Transverse colon (tissue), 4 donors: ENCODE measurements around the gene RDX. TPM values are rescaled to one million over a fixed set of nuclear protein-coding genes. Genes with fewer than 3 reads are reported as not detected.

Experiments used
- DNase-seq: peaks from one replicate; pipeline ENCODE4 v3.0.0-alpha.2; 2019
- H3K27ac ChIP-seq, 4 donors: fragments of 200-600 bp; sonication (generic); 2 replicates each; pipeline ENCODE4 v1.5.1; 2016 to 2018; ENCODE audit warnings: inconsistent platforms in 4 of 4
- H3K27me3 ChIP-seq: fragments of 200-600 bp; sonication (generic); 2 replicates; pipeline ENCODE4 v1.5.1; 2017; ENCODE audit warnings: inconsistent platforms
- H3K36me3 ChIP-seq, 4 donors: fragments of 200-600 bp; sonication (generic); 2 replicates each; pipeline ENCODE4 v1.5.1; 2017 to 2019; ENCODE audit warnings: inconsistent platforms in 4 of 4
- H3K4me1 ChIP-seq, 4 donors: fragments of 200-600 bp; sonication (generic); 2 replicates each; pipeline ENCODE4 v1.5.1; 2017 to 2020; ENCODE audit warnings: inconsistent platforms in 4 of 4
- H3K4me3 ChIP-seq, 4 donors: fragments of 200-600 bp; sonication (generic); 1 replicate in 1 of 4; 2 replicates in 3 of 4; pipeline versions ENCODE4 v1.5.1 to v1.6.1; 2017 to 2019; ENCODE audit warnings: inconsistent platforms in 4 of 4
- H3K9me3 ChIP-seq, 2 donors: fragments of 200-600 bp; sonication (generic); 2 replicates each; pipeline ENCODE4 v1.5.1; 2017 to 2019; ENCODE audit warnings: inconsistent platforms in 2 of 2
- CTCF ChIP-seq, 5 experiments: fragments of 200-600 bp in 3 of 5; fragments of 450-650 bp in 2 of 5; sonication (generic) in 3 of 5; IDR thresholded peaks; 1 replicate in 2 of 5; 2 replicates in 3 of 5; pipeline ENCODE4 v1.5.1; 2016 to 2017; ENCODE audit warnings: antibody characterized with exemption in 5 of 5, inconsistent platforms in 3 of 5, mild to moderate bottlenecking in 2 of 5, moderate library complexity in 1 of 5
- EP300 ChIP-seq: sonication (generic); formaldehyde crosslinking; IDR thresholded peaks from one replicate; pipeline ENCODE4 v1.6.1; 2017; ENCODE audit warnings: antibody characterized with exemption, low read depth
- POLR2A ChIP-seq: fragments of 450-650 bp; IDR thresholded peaks from one replicate; pipeline ENCODE4 v1.6.1; 2016; ENCODE audit warnings: antibody characterized with exemption, mild to moderate bottlenecking, moderate library complexity
- POLR2AphosphoS5 ChIP-seq, 3 donors: sonication (generic); formaldehyde crosslinking; IDR thresholded peaks; one replicate each; pipeline ENCODE4 v1.6.1; 2016; ENCODE audit warnings: antibody characterized with exemption in 3 of 3
- WGBS, 2 donors: methylation state at CpG; one replicate each; pipeline ENCODE4 v1.1.5; 2018; ENCODE audit warnings: low coverage in 1 of 2; 5-methylcytosine and 5-hydroxymethylcytosine counted together
- in situ Hi-C, 4 donors: fragments of 200-750 bp; cut with MboI; loops; one replicate each; pipeline versions ENCODE4 v1.15.0 to v1.15.1; 2017; ENCODE audit warnings: low sequenced_read_pairs in 3 of 4, low pct_ligation_motif_present in 1 of 4, low pct_unique_long_range_greater_than_20kb in 1 of 4
- intact Hi-C: fragments of 100-400 bp; cut with DNase I; formaldehyde crosslinking; loops from one replicate; pipeline ENCODE4 v1.15.1; 2023; ENCODE audit warnings: low total_unique reads
- total RNA-seq, 4 donors: library from RNA; depleted of rRNA; stranded (reverse); fragments of >200 nt; gene quantifications; one replicate each; pipeline ENCODE4 v1.1.0, GENCODE V29; 2016

Gene RDX
- total RNA-seq, 4 donors from 2014 or later: 16.8 to 34.8 (median 21.9) TPM

DNA sequence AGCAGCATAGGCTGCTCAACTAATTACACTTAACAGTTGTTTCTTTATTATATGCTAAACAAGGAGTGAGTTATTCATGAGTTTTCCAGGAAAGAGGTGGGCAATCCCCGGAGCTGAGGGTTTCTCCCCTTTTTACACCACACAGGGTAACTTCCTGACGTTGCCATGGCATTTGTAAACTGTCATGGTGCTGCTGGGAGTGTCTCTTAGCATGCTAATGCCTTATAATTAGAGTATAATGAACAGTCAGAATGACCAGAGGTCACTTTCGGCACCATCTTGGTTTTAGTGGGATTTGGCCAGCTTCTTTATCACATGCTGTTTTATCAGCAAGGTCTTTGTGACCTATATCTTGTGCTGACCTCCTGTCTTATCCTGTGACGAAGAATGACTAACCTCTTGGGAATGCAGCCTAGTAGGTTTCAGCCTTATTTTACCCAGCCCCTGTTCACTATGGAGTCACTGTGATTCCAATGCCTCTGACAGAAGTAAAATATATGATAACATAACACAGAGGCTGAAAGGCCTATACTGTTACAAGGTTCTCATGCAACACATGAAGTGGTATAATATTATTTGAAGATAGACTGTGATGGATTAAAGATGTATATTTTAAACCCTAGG, 41.3 kb upstream of the RDX start:
- intact Hi-C loops (no loop called here), in situ Hi-C loops (no loop called here)
- Histone ChIP-seq H3K9me3 (no peaks in the 10 kb centered on the region), H3K27ac (no peak overlapping the region), H3K27me3 (no peaks in the 10 kb centered on the region), H3K4me1 (no peaks in the 10 kb centered on the region), H3K4me3 (no peak overlapping the region), H3K36me3 (no peaks in the 10 kb centered on the region)
- no peak for DNase-seq
- WGBS, 2 donors: 69 to 72% methylated on average over 3 to 4 of the region's 4 CpGs
- TF ChIP-seq POLR2A: no peak
- TF ChIP-seq POLR2AphosphoS5 (IDR thresholded peaks at IDR 0.05): no peak
- TF ChIP-seq EP300: no peak
- TF ChIP-seq CTCF (IDR thresholded peaks at IDR 0.05): no peak

DNA sequence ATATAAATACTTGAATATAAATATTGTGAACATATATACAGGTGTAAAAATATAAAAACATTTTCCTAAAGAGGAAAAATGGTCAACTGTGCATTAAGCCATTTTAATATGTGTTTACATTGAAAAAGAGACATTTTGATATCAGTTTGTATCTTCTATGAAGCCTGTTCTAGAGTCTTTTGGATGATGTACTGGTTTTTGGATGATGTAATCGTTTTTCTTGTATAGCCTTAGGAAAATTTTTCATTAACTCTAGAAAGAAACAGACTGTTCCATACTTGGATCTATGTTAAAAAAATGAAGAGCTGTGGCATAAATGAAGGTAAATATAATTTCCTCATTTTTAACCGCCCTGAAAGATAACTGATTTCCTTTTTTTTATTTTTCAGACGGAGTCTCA, 39.6 kb upstream of the RDX start:
- Histone ChIP-seq H3K27ac (no peak overlapping the region), H3K36me3 (no peaks in the 10 kb centered on the region), H3K4me3 (no peak overlapping the region), H3K9me3 (no peaks in the 10 kb centered on the region), H3K27me3 (no peaks in the 10 kb centered on the region), H3K4me1 (no peaks in the 10 kb centered on the region)
- intact Hi-C loops: no loop called here
- DNase-seq: no peak
- TF ChIP-seq CTCF (IDR thresholded peaks at IDR 0.05): no peak
- no peak for TF ChIP-seq POLR2AphosphoS5 (IDR thresholded peaks at IDR 0.05)
- no peak for TF ChIP-seq EP300
- no peak for TF ChIP-seq POLR2A
- WGBS, 2 donors: 74 to 87% methylated on average over 3 of the region's 3 CpGs
- in situ Hi-C loops: no loop called here

DNA sequence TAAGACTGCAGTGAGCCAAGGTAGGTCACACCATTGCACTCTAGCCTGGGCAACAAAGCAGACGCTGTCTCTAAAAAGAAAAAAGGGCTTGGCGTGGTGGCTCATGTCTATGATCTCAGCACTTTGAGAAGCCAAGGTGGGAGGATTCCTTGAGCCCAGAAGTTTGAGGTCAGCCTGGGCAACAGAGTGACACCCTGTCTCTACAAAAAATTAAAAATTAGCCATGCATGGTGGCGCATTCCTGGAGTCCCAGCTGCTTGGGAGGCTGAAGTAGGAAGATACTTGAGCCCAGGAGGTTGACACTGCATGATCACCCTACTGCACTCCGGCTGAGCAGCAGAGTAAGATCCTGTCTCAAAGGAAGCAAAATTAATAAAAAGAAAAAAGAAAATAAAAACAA, 38.9 kb upstream of the RDX start:
- TF ChIP-seq POLR2AphosphoS5 (IDR thresholded peaks at IDR 0.05) (no peak), CTCF (IDR thresholded peaks at IDR 0.05) (no peak), POLR2A (no peak), EP300 (no peak)
- intact Hi-C loops (no loop called here), in situ Hi-C loops (no loop called here)
- H3K9me3 ChIP-seq: no peaks in the 10 kb centered on the region
- no peak overlapping the region for H3K4me3 ChIP-seq
- H3K27ac ChIP-seq: no peak overlapping the region
- no peak for DNase-seq
- WGBS, 2 donors: 90 to 94% methylated on average over 3 to 4 of the region's 4 CpGs
- no peaks in the 10 kb centered on the region for H3K4me1 ChIP-seq
- H3K36me3 ChIP-seq: no peaks in the 10 kb centered on the region
- no peaks in the 10 kb centered on the region for H3K27me3 ChIP-seq

DNA sequence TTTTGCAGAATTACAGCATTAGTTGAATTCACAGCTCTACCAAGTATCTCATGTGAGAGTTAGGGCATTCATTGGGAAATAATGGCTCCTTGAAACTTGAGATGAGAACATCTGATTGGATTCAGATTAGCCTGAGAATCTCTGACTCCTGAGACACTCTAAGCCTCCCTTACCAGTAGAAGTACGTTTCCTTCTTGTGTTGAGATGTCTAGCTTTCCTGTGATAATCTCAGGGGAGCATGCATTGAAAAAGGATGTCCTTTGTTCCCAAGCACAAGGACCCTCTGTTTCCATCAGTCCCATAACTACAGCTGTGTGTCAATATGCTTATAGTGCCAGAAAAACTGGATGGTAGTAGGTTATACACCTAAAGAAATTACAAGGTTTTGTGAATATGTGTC, 35.2 kb upstream of the RDX start:
- Histone ChIP-seq H3K36me3 (no peaks in the 10 kb centered on the region), H3K9me3 (no peaks in the 10 kb centered on the region), H3K4me1 (no peaks in the 10 kb centered on the region), H3K4me3 (no peak overlapping the region), H3K27me3 (no peaks in the 10 kb centered on the region), H3K27ac (no peak overlapping the region)
- WGBS, 2 donors: 65% methylated on average over 1 of the region's 1 CpG; no CpG with 5 or more reads in 1 of the 2 donors
- no peak for DNase-seq
- in situ Hi-C loops (no loop called here), intact Hi-C loops (no loop called here)
- TF ChIP-seq CTCF (IDR thresholded peaks at IDR 0.05): no peak
- no peak for TF ChIP-seq POLR2AphosphoS5 (IDR thresholded peaks at IDR 0.05)
